ENCODE data around the gene ALG3. TPM values are rescaled to one million over a fixed set of nuclear protein-coding genes. Genes with fewer than 3 reads are reported as not detected.
"Not testable (repeated sequence)": the region's sequence is repeated elsewhere in the genome, so short reads cannot be mapped to it uniquely, and the experiment has no call there.

ALG3 gene
- total RNA-seq, 2 experiments from 2014 or later = 38.1 to 43.8 TPM

DNA sequence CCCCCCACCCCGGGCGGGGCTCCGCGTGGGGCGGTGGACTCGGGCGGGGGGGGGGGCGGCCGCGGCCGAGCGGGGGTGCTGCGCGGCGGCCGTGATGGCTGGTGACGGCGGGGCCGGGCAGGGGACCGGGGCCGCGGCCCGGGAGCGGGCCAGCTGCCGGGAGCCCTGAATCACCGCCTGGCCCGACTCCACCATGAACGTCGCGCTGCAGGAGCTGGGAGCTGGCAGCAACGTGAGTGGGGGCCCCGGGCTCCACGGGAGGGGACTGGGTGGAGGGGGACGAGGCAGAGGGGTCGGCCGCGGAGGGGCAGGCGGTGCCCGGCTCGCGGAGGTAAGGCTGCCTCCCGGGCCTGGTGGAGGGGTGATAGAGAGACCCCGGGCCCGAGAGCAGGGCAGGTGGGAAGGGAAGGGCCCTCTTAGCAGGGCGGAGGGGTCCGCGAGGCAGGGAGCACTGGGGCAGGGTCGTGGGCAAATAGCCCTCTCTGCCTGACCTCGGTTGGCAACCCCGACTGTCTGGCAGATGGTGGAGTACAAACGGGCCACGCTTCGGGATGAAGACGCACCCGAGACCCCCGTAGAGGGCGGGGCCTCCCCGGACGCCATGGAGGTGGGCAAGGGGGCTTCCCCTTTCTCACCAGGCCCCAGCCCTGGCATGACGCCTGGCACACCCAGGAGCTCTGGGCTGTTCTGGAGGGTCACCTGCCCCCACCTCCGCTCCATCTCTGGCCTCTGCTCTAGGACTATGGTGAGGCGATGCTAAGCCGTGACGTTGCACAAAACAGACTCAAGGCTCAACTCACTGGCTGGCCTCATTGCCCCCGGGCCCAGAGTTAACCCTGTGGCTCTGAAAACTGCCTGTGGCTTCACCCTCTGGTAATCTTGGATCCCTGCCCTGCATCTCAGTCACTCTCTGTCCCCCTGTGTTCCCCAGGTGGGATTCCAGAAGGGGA, 27.5 kb upstream of the ALG3 start, which contains the start of gene ECE2:
Gene ECE2 (plus strand): TSS at position 62 of the 950 bp plus-strand sequence. CDS start 132 bp downstream, at position 194.
- ChIA-PET CTCF (no interaction called here), POLR2A (no interaction called here)
- H3K9me3 Mint-ChIP-seq (ENCODE audit: insufficient read depth) = no peaks in the 10 kb centered on the region
- H3K27ac Mint-ChIP-seq = no peak within 1 kb of the TSS
- no peaks in the 10 kb centered on the region for H3K4me1 Mint-ChIP-seq (ENCODE audit: low read depth)
- DNase-seq (no peak), ATAC-seq (no peak)
- no peak within 1 kb of the TSS for H3K4me3 Mint-ChIP-seq
- peaks cover 42% of the 10 kb centered on the region for H3K27me3 Mint-ChIP-seq (ENCODE audit: low read depth)
- H3K36me3 Mint-ChIP-seq (ENCODE audit: low read depth) = no peaks in the 10 kb centered on the region

- no peak overlapping the region for H3K27ac Mint-ChIP-seq
- H3K9me3 Mint-ChIP-seq (ENCODE audit: insufficient read depth) = no peaks in the 10 kb centered on the region
- H3K4me3 Mint-ChIP-seq = no peak overlapping the region
- POLR2A ChIA-PET = no interaction called here
- CTCF ChIA-PET = no interaction called here
- peaks cover 42% of the 10 kb centered on the region for H3K27me3 Mint-ChIP-seq (ENCODE audit: low read depth)
- no peak for DNase-seq
- H3K4me1 Mint-ChIP-seq (ENCODE audit: low read depth) = no peaks in the 10 kb centered on the region
- ATAC-seq = no peak
- no peaks in the 10 kb centered on the region for H3K36me3 Mint-ChIP-seq (ENCODE audit: low read depth)
Observed at GRCh38 chr3:184275381-184275701, 26.6 kb upstream of the ALG3 start.

- H3K27ac Mint-ChIP-seq = no peak overlapping the region
- DNase-seq (no peak), ATAC-seq (no peak)
- ChIA-PET POLR2A (no interaction called here), CTCF (interaction anchor here (1.0 kb wide), 1 partner anchor 44 kb away, joined by 3 read pairs; no protein-coding TSS in a partner anchor)
- peaks cover 36% of the 10 kb centered on the region for H3K27me3 Mint-ChIP-seq (ENCODE audit: low read depth)
- no peak overlapping the region for H3K4me3 Mint-ChIP-seq
- H3K9me3 Mint-ChIP-seq (ENCODE audit: insufficient read depth) = no peaks in the 10 kb centered on the region
- H3K4me1 Mint-ChIP-seq (ENCODE audit: low read depth) = no peaks in the 10 kb centered on the region
- H3K36me3 Mint-ChIP-seq (ENCODE audit: low read depth) = no peaks in the 10 kb centered on the region
Observed at GRCh38 chr3:184272269-184272668, 23.5 kb upstream of the ALG3 start.

GRCh38 chr3:184267249-184267648, 18.5 kb upstream of the ALG3 start:
- ATAC-seq; POLR2A ChIA-PET; DNase-seq; H3K4me3 Mint-ChIP-seq; H3K9me3 Mint-ChIP-seq (ENCODE audit: insufficient read depth); CTCF ChIA-PET; H3K4me1 Mint-ChIP-seq (ENCODE audit: low read depth); H3K27ac Mint-ChIP-seq; H3K36me3 Mint-ChIP-seq (ENCODE audit: low read depth): not testable (repeated sequence)
- H3K27me3 Mint-ChIP-seq (ENCODE audit: low read depth) = peaks cover 24% of the 10 kb centered on the region

GRCh38 chr3:184262764-184263179, 14.0 kb upstream of the ALG3 start:
- no peak for ATAC-seq
- no peak for DNase-seq
- ChIA-PET CTCF (interaction anchor here (1.0 to 1.8 kb wide), 4 partner anchors 8 to 36 kb away, joined by 3 to 6 read pairs (median 4); partner anchors contain the start of gene EEF1AKMT4), POLR2A (no interaction called here)
- Mint-ChIP-seq H3K27me3 (ENCODE audit: low read depth) (peaks cover 35% of the 10 kb centered on the region), H3K36me3 (ENCODE audit: low read depth) (peaks cover 10% of the 10 kb centered on the region), H3K27ac (no peak overlapping the region), H3K4me3 (peak overlapping the region; percentile 49), H3K9me3 (ENCODE audit: insufficient read depth) (no peaks in the 10 kb centered on the region), H3K4me1 (ENCODE audit: low read depth) (peaks cover 20% of the 10 kb centered on the region)

- Mint-ChIP-seq H3K9me3 (ENCODE audit: insufficient read depth) (no peaks in the 10 kb centered on the region), H3K4me3 (peak overlapping the region; percentile 80), H3K36me3 (ENCODE audit: low read depth) (peaks cover 12% of the 10 kb centered on the region), H3K27me3 (ENCODE audit: low read depth) (peaks cover 32% of the 10 kb centered on the region), H3K4me1 (ENCODE audit: low read depth) (peaks cover 20% of the 10 kb centered on the region), H3K27ac (peak overlapping the region; percentile 48)
- ATAC-seq (peak; percentile 20), DNase-seq (peak; percentile 37)
- ChIA-PET CTCF (interaction anchor here (0.5 to 1.8 kb wide), 5 partner anchors 9 to 35 kb away, joined by 3 to 6 read pairs (median 3); partner anchors contain the start of gene EEF1AKMT4), POLR2A (no interaction called here)
Observed at GRCh38 chr3:184261854-184262763, 13.3 kb upstream of the ALG3 start.

DNA sequence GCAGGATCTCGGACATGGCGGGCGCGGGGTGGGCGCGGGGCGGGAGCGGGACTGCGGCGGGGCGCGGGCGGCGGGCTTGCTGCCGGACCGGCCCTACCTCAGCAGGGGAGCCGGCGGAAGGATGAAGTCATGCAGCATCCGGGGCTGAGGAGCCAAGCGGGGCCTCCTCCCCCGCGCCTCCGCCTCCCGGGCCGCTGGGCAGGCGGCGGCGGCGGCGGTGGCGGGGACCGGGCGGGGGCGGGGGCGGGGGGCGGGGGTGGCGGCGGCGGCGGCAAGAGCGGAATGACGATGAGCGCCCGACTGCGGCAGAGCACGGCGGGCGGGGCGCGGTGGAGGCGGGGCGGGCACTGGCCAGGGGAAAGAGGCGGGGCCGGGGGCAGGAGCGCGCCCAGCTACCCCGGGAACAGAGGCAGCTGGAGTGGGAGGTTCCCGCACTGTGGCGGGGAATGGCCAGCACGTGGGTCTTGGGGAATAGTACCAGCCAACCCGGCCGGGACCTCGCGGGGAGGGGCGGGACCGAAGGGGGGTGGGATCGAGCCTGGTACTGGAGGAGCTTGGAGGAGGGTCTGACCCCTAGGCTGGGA, 12.6 kb upstream of the ALG3 start, which contains the start of gene CAMK2N2:
Gene CAMK2N2 (minus strand): TSS at position 284 of the 584 bp plus-strand sequence. CDS start 268 bp downstream, at position 16.
- H3K27ac Mint-ChIP-seq = peak within 1 kb of the TSS; percentile 55
- H3K27me3 Mint-ChIP-seq (ENCODE audit: low read depth) = peaks cover 30% of the 10 kb centered on the region
- CTCF ChIA-PET = interaction anchor here (0.5 to 1.2 kb wide), 3 partner anchors 10 to 366 kb away, joined by 3 read pairs; no protein-coding TSS in a partner anchor
- H3K4me1 Mint-ChIP-seq (ENCODE audit: low read depth) = peaks cover 20% of the 10 kb centered on the region
- H3K36me3 Mint-ChIP-seq (ENCODE audit: low read depth) = peaks cover 12% of the 10 kb centered on the region
- no peaks in the 10 kb centered on the region for H3K9me3 Mint-ChIP-seq (ENCODE audit: insufficient read depth)
- POLR2A ChIA-PET = no interaction called here
- ATAC-seq (peak; percentile 69), DNase-seq (peak; percentile 61)
- H3K4me3 Mint-ChIP-seq = peak within 1 kb of the TSS; percentile 80

GRCh38 chr3:184260724-184261269, 12.0 kb upstream of the ALG3 start:
- ATAC-seq = no peak
- peaks cover 20% of the 10 kb centered on the region for H3K4me1 Mint-ChIP-seq (ENCODE audit: low read depth)
- CTCF ChIA-PET = interaction anchor here (1.2 to 2.7 kb wide), 2 partner anchors 11 to 365 kb away, joined by 3 to 11 read pairs; partner anchors contain the start of gene EEF1AKMT4
- peaks cover 12% of the 10 kb centered on the region for H3K36me3 Mint-ChIP-seq (ENCODE audit: low read depth)
- no peak for DNase-seq
- peaks cover 30% of the 10 kb centered on the region for H3K27me3 Mint-ChIP-seq (ENCODE audit: low read depth)
- H3K9me3 Mint-ChIP-seq (ENCODE audit: insufficient read depth) = no peaks in the 10 kb centered on the region
- H3K4me3 Mint-ChIP-seq = peak overlapping the region; percentile 66
- POLR2A ChIA-PET = no interaction called here
- no peak overlapping the region for H3K27ac Mint-ChIP-seq

- H3K27ac Mint-ChIP-seq = peak overlapping the region; percentile 55
- peak; percentile 63 for ATAC-seq
- ChIA-PET CTCF (interaction anchor here (0.9 to 2.7 kb wide), 3 partner anchors 10 to 364 kb away, joined by 3 to 11 read pairs (median 3); partner anchors contain the start of gene EEF1AKMT4), POLR2A (no interaction called here)
- H3K27me3 Mint-ChIP-seq (ENCODE audit: low read depth) = peaks cover 29% of the 10 kb centered on the region
- peak; percentile 49 for DNase-seq
- H3K36me3 Mint-ChIP-seq (ENCODE audit: low read depth) = peaks cover 12% of the 10 kb centered on the region
- peak overlapping the region; percentile 66 for H3K4me3 Mint-ChIP-seq
- H3K9me3 Mint-ChIP-seq (ENCODE audit: insufficient read depth) = no peaks in the 10 kb centered on the region
- H3K4me1 Mint-ChIP-seq (ENCODE audit: low read depth) = peaks cover 23% of the 10 kb centered on the region
Observed at GRCh38 chr3:184259878-184260723, 11.3 kb upstream of the ALG3 start.

- Mint-ChIP-seq H3K36me3 (ENCODE audit: low read depth) (peaks cover 12% of the 10 kb centered on the region), H3K4me3 (peak overlapping the region; percentile 38)
- POLR2A ChIA-PET = no interaction called here
Observed at GRCh38 chr3:184259396-184259877, 10.7 kb upstream of the ALG3 start.

More at GRCh38 chr3:184259396-184259877, 10.7 kb upstream of the ALG3 start:
- DNase-seq (no peak), ATAC-seq (no peak)
- Mint-ChIP-seq H3K27me3 (ENCODE audit: low read depth) (peaks cover 26% of the 10 kb centered on the region), H3K4me1 (ENCODE audit: low read depth) (peaks cover 23% of the 10 kb centered on the region), H3K27ac (no peak overlapping the region), H3K9me3 (ENCODE audit: insufficient read depth) (no peaks in the 10 kb centered on the region)
- CTCF ChIA-PET = interaction anchor here (0.9 to 2.7 kb wide), 2 partner anchors 10 to 31 kb away, joined by 3 to 11 read pairs; partner anchors contain the start of gene EEF1AKMT4

Data from activated CD8-positive, alpha-beta T cell treated with anti-CD3 and anti-CD28 coated beads, Interleukin-2, amount 10 ng/mL, durations not matched to agents 7 days and 5 days (primary cell).